Stimulated activated CD4-positive, alpha-beta T cell treated with anti-CD3 and anti-CD28 coated beads, TNF-alpha, amount 100 ng/mL, for 24 hours (primary cell): Measurements from ENCODE around the gene SEC23A.
"Not testable (repeated sequence)": the region's sequence is repeated elsewhere in the genome, so short reads cannot be mapped to it uniquely, and the experiment has no call there.

ENCODE experiments used
- DNase-seq, 3 experiments: peaks; one replicate each; pipeline ENCODE4 v3.0.0-alpha.2; 2020; ENCODE audit warnings: low read depth in 3 of 3

The SEC23A gene

DNA sequence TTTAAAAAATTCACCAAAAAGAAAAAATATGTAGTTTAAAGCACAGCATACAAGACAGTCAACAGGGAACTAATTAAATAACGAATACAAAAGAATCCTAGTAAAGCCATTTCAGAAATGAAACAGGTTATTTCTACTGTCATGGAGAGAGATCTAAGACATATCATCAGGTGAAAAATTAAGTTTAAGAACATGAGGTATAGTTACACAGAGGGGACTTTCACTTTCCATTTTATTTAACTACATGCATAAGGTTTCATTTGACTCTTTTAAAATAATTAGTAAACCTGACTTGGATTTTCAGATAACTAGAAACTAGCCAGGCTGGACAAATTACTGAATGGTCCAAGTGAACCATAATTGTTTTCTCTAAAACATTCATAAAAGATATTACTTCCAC, 11.3 kb downstream of the SEC23A start:
- DNase-seq, result no peak

DNA sequence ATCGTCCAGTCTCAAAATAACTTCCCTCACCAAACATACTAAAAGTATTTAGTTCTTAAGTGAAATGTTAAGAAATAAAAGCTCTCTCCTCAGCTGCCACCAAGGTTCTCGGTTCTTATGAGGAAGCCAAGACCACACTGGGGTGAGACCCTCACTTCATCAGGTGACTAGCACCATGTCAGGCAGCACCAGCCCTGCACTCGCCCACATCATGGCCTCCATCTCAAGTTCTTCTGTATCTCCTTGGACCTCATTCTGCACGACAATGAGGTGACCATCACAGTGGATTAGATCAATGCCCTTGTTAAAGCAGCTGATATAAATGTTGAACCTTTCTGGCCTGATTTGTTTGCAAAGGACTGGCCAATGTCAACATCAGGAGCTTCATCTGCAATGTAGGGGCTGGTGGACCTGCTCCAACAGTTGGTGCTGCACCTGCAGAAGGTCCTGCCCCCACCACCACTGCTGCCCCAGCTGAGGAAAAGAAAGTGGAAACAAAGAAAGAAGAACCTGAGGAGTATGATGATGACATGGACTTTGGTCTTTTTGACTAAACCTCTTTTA, 12.4 kb downstream of the SEC23A start:
- DNase-seq, result no peak

DNA sequence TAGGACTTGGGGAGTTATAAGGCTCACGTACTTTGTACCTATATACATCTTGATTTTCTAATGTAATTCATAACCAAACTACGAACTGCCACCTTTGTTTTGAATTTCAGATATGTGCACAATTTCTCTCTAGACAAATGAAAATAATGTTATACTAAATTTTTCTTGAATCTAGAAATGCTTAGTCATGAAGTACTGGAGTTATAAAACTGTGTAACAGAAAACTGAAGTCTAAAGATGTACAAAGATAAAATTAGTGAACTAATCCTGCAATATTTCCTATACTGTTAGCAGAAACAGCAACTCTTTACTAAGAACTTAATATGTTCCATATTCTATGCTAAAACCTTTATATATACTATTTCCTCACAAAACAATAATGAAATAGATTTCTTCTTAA, 15.5 kb downstream of the SEC23A start:
- no peak for DNase-seq

DNA sequence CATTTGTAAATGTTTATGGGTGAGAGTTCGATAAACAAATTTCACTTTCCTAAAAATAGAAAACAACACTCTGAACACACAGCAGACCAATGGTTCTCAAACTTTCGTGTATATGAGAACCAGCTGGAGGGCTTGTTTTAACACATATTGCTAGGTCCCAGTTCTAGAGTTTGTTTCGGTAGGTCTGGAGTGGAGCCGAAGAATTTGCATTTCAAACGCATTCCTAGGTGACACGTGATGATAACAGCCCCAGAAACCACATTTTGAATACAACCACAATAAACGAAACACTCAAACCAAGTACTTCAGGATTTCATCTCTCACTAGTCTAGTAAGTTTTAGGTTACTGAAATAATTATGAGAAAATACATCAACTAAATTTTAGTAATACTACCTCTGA, 17.1 kb downstream of the SEC23A start:
- no peak for DNase-seq

DNA sequence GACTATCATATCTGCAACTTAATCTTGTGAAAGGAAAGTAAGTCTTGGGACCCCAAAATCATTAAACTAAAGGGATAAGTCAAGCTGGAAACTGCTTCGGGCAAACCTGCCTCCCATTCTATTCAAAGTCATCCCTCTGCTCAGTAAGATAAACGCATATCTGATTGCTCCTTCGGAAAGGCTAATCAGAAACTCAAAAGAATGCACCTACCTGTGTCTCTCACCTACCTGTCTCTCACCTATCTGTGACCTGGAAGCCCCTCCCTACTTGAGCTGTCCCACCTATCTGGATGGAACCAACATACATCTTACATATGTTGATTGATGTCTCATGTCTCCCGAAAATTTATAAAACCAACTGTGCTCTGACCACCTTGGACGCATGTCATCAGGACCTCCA, 19.9 kb downstream of the SEC23A start:
- DNase-seq, result no peak

DNA sequence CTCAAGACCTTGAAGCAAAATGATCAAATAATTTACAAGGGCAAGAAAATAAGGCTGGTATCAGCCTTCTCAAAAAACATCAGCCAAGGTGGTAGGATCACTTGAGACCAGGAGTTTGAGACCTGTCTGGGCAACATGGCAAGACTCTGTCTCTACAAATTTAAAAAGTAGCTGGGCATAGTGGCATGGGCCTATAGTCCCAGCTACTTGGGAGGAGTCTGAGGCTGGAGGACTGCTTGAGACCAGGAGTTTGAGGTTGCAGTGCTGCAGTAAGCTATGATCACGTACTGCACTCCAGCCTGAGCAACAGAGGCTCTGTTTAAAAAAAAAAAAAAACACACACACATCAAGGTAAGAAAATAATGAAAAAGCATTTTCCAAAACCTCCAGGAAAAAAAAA, 22.1 kb downstream of the SEC23A start:
- no peak for DNase-seq

DNA sequence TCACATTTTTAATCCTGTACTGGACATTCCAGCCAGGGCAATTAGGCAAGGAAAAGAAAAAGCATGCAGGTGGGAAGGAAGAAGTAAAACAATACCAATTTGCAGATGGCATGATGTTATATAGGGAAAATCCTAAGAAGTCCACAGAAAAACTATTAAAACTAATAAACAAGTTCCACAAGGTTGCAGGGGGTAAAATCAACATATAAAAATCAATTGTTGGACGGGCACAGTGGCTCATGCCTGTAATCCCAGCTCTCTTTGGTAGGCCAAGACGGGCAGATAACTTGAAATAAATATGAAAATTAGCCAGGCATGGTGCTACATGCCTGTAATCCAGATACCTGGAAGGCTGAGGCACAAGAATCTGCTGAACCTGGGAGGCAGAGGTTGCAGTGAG, 31.9 kb downstream of the SEC23A start:
- no peak for DNase-seq

DNA sequence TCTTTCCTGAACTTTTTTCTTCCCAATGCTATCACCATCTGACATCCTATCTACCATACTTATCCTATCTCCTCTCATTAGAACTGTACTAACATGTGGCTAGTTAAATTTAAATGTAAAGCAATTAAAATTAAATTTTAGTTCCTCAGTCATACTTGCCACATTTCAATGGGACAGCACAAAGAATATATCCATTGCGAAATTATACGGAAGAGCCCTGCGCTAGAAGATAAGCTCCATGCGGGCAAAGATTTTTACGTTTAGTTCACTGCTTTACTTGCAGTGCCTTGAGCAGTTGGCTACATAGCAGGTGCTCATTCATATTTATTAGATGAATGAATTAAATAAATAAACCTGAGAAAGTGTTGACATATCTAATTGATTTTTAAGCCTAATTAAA, 33.1 kb downstream of the SEC23A start:
- no peak for DNase-seq

DNA sequence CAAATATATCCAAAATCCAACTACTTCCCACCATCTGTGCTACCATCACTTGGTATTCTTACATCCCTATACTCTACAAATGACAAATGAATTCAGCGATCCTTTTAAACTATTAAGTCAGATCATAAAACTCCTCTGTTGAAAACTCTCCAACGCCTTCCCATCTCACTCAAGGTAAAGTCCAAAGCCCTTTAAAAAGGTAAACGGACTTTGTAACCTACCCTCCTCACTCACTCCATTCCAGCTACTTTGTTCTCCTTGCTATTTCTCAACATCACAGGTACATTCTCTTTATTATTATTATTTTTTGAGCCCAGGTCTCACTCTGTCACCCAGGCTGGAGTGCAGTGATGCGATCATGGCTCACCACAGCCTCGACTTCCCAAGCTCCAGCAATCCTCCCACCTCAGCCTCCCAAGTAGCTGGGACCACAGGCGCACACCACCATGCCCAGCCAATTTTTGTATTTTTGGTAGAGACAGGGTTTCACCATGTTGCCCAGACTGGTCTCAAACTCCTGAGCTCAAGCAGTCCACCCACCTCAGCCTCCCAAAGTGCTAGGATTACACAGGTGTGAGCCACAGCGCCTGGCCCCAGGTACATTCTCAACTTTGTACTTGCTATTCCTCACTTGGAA, 33.7 kb downstream of the SEC23A start:
- not testable (repeated sequence) for DNase-seq

DNA sequence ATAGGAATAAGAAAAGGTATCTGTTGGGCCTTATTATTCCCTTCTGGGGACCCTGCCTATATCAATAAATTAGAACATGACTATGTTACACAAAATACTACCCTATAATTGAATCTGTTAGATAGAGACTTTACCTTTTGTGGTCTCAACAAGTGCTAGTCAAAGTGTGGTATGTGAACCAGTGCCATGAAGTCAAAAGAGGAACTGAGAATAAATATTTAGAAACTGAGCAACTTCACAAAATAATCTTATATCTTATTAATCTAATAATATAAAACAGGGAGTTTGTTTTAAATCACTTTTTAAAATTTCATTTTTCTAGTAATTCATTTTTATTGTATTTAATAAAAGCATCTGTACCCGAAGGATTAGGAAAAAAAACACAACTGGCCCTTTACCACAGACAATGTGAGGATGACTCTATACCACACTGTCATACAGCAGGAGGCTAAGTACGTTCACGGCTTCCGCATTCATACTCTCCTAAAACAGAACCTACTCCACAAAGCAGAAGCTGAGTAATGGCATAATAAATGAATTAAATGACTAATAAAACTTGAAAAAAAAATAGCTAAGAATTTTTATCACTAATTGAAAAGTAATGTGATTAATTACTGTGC, 42.1 kb downstream of the SEC23A start:
- no peak for DNase-seq

DNA sequence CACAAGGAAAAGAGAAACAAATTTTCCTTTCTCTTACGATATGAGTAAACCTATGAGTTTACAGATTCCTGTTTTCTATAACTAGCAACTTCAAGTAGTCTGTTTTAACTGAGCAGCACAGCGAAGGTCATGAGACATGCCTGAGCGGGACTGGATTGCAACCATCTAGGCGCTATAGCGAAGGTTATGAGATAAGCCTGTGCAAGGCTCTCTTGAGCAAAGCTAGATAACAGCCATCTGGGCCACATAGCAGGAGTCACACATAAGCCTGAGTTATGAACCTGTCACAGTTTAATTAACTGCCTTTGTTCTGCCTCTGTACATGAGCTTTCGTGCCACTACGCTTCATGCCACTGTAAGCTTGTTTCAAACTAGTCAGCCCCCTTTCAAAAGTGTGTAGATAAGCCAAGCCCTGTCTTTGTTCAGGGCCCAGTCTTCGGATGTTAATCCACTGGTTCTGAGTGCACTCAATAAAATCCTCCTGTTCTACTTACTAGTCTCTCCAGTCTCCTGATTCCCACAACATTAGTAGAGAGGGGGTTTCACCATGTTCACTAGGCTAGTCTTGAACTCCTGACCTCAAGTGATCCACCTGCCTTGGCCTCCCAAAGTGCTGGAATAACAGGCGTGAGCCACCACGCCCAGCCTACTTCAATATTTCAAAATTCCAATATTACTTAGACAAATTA, 47.1 kb downstream of the SEC23A start:
- DNase-seq, result no peak

DNA sequence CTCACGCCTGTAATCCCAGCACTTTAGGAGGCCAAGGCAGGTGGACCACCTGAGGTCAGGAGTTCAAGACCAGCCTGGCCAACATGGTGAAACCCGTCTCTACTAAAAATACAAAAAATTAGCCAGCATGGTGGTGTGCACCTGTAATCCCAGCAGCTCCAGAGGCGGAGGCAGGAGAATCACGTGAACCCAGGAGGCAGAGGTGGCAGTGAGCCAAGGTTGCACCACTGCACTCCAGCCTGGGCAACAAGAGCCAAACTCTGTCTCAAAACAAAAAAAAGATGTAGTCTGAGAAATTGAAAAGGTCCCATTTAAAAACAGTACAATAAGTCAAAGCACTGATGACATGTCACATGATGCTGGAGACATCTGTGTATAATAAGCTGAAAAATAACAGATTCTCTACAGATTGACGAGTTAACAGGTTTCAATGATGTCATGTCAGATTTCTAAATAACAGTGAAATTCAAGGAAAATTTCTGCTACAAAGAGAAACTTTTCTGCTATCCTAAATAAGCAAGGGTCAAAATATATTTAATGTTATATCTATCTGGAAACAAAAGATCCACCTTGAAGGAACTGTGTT, 50.1 kb downstream of the SEC23A start:
- not testable (repeated sequence) for DNase-seq

DNA sequence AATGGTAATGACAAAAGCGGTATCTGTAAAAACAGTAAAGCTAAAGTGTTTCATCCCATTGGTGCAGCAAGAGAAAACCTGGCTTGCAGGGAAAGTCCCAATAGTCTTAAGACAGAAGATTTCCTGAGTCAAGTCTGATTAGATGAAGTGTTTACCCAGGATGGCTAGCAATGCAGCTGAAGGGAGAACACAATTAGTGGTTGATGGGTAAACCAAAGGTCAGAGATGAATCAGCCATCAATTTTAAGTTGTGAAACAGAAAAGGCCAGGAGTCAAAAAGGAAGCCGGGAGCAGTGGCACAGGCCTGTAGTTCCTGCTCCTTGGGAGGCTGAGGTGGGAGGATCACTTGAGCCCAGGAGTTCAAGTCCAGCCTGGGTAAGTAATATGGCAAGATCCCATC, 52.6 kb downstream of the SEC23A start:
- DNase-seq, result no peak

DNA sequence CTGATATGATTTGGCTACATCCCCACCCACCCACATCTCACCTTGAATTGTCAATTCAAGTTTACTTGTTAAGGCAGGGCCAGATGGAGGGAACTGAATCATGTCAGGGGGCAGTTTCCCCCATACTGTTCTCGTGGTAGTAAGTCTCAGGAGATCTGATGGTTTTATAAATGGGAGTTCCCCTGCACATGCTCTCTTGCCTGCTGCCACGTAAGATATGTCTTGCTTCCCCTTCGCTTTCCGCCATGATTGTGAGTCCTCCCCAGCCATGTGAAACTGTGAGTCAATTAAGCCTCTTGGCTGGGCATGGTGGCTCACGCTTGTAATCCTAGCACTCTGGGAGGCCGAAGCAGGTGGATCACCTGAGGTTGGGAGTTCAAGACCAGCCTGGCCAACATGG, 57.1 kb downstream of the SEC23A start:
- DNase-seq, result not testable (repeated sequence)

DNA sequence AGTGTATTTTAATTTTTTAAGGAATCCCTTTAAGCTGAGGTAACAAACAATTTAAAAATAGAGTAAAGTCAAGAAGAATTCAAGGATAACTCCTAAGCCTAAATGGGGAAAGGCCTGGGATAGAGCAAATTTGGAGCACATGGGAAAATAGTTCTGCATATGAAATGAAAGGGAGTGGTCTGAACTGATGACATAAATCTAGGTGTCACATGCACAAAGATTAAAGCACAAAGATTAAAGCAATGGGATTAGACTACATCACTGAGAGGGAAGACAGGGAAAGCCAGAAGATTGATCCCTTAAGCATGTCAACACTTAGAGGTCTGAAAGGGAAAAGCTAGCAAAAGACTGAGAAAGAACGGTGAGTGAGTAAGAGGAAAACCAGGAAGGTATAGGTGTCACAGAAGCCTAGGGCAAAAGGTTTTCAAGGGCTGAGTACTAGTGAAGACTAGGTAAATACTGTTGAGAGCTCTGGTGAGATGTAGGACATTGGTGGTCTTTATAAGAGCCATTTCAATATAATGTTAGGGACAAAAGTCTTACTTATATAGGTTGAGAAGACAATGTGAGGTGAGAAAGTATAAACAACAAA, 59.6 kb downstream of the SEC23A start:
- DNase-seq, result no peak

DNA sequence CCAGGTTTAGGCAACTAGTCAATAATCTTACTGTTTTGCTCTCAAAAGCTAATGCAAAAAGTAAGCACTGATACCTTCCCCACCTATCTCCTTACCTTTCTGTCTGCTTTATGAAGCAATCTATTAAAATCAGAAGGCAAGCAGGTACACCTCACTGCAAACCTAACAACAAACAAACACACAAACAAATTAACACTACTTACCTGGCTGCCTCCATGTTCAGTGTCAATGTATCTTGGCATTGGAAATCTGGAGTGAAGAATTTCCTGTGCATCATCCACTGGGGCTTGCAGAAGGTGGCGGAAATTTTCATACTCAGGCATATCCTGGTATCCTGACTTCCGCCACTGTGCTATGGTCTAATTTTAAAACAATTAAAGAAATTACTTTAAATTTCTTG, 62.5 kb downstream of the SEC23A start:
- DNase-seq, result no peak

DNA sequence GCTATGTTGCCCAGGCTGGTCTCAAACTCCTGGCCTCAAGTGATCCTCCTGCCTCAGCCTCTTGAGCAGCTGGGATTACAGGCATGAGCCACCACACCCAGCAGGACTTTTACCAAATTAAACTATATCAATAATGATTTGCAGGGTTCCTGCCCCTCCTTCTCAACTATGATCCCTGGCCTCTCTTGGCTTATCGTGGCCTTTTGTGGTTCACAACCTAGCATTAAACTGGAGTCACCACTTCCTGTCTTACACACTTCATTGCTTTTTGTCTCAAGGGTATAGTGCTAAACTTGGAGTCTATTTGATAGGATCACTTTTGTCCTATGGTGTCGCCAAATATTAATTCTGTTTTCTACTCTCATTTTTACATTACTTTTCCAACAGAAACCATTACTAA, 64.5 kb downstream of the SEC23A start:
- DNase-seq, result no peak

DNA sequence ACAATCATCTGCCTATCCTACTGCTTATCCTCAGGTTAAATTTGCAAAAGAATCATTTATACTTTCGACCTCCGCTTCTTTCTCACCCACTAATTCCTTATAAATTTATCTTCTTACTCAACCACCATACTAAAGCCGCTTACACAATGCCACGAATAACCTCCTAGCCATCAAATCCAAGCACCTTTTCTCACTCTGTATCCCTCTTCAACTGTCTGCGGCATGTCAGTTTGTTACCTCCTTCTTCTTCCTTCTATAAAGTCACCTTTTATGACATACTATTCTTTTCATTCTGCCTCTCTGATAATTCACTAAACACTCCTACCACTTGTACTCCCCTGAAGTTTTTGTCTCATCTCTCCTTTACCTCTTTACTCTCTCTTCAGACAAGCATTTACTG, 66.3 kb downstream of the SEC23A start:
- DNase-seq, result no peak

DNA sequence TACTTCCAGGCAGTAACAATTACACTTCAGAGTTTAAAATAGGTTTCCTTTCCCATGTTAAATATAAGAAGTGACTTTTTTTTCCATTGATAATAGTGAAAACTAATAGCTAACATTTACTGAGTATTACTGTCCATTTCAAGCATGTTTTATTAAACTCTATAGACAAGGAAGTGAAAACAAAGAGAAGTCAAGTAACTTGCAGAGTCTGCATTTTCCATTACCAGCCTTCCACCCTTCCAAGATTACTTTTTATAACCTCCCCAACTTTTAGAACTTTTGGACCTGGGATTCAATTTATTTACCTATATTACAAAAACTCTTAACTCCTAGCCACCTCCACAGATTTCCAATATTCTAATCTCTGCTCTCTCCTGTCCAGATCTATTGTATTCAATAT, 67.7 kb downstream of the SEC23A start:
- no peak for DNase-seq

DNA sequence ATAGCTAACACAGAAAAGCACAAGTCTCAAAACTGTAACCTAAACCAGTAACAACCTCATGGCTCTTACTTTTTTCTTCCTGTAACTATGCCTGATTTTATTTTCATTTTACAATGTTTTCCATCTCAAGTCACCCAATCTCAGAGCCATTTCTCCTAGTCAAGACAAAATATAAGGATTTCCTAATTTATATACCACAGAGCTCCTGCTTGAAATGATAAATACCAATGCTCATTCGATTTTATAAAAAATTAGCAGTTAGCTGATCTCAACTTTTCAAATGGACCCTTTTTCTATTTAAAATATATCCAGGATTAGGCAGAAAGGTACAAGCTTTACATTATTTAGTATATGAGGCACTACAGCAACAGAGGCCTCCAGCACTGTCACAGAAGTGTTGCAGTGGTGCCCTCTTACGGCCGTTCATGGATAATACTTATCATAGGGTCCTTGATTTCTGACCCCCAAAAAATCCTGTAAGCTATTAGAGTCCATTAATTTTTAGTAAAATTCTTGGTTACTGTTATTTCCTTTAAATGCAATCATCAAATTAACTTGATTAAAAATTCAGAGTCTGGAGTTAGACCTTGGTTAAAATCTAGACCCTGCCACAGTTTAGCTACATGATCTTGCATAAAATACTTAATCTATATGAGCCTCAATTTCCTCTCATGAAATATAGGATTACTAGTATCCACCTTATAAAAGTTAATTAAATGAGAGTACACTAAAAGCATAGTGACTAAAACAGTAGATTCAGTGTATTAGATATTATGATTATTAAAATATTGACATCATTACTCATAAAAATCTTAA, 68.3 kb downstream of the SEC23A start:
- no peak for DNase-seq

DNA sequence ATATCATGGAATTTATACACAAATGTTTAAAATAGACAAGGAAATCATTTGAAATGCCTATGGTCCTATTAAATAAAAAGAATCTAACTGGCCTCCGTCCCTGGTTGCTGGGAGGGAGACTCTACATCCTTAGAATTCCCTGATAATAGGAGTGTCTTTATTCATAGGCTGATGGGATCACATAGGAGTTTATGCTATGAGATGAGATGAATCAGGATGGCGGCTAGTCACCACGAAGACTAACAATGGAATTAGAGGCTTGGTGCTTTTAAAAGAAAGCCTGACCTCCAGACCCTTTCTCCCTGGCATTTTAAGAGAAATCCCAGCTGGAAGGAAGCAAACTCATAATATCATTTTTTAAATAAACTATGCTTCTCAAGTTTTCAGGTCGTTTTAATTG, 69.7 kb downstream of the SEC23A start:
- no peak for DNase-seq
